HTERT RPE-1 (cell line): Measurements from ENCODE around the gene ANKRD11.
"Not testable (repeated sequence)": the region's sequence is repeated elsewhere in the genome, so short reads cannot be mapped to it uniquely, and the experiment has no call there.

Experiments used
- in situ Hi-C: fragments of 300-500 bp; cut with MboI; formaldehyde crosslinking; loops from 4 replicates; pipeline ENCODE4 v1.14.3; 2020; ENCODE audit warnings: low sequenced_read_pairs

The ANKRD11 gene

DNA sequence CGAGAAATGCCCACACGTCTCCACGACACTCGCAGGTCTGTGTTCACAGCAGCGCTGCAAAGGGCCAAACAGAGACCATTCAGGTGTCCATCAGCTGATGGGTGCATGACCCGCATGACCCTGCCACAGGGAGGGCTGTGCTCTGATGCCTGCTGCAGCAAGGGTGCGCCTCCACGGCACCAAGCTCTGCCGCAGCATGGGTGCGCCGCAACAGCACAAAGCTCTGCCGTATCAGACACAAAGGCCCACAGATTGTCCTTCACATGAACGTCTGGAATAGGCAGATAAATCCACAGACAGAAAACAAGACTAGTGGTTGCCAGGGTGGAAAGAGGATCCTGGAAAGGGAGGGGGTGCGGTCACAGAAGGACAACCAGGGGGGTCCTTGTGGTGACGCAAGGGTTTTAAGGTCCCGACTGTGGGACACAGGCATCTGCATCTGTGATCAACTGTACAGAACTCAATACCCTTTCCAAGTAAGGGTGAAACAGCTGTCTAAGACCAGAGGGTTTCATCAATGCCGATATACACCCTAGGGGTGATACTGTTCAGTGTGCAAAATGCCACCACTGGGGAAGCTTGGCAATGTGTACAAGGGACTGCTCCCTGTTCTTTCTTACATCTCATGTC is 121.0 kb downstream of the ANKRD11 start:
- in situ Hi-C loops: no loop called here

DNA sequence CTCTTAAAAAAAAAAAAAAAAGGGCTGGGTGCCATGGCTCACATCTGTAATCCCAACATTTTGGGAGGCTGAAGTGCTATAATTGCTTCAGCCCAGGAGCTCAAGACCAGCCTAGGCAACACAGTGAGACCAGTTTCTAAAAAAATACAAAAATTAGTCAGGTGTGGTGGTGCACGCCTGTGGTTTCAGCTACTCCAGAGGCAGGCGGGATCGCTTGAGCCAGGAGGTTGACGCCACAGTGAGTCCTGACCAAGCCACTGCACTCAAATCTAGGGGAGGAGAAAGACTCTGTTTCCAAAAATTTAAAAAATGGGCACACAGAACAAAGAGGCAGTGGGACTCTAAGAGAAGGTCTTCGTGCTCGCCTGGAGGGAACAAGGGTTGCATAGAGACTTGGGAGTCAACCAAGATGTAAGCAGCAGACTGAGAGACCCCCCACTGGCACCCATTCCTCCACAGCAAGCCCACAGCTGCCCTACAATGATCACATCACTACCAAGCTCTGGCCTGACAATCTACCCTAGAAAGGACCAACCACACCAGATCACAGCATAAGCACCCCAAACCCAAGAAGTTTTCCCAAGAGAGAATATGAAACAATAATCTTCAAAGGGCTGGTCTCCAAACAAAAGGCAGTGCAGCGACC is 121.6 kb downstream of the ANKRD11 start:
- in situ Hi-C loops: no loop called here

DNA sequence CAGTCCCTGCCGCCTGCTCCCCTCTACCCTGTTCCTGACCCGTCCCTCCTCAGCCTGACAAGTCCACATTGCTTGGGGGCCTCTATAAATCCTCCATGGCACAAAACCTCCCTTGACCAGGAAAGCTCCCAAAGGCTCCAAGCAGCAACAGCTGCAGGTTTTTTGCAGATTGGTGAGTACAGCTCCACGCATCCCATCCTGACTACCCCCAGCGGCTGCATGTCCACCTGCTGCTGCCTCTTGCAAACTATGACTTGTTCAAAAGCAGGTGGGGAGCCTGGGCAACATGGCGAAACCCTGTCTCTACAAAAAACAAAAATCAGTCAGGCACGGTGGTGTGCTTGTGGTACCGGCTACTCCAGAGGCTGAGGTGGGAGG is 122.8 kb downstream of the ANKRD11 start:
- in situ Hi-C loops: no loop called here

DNA sequence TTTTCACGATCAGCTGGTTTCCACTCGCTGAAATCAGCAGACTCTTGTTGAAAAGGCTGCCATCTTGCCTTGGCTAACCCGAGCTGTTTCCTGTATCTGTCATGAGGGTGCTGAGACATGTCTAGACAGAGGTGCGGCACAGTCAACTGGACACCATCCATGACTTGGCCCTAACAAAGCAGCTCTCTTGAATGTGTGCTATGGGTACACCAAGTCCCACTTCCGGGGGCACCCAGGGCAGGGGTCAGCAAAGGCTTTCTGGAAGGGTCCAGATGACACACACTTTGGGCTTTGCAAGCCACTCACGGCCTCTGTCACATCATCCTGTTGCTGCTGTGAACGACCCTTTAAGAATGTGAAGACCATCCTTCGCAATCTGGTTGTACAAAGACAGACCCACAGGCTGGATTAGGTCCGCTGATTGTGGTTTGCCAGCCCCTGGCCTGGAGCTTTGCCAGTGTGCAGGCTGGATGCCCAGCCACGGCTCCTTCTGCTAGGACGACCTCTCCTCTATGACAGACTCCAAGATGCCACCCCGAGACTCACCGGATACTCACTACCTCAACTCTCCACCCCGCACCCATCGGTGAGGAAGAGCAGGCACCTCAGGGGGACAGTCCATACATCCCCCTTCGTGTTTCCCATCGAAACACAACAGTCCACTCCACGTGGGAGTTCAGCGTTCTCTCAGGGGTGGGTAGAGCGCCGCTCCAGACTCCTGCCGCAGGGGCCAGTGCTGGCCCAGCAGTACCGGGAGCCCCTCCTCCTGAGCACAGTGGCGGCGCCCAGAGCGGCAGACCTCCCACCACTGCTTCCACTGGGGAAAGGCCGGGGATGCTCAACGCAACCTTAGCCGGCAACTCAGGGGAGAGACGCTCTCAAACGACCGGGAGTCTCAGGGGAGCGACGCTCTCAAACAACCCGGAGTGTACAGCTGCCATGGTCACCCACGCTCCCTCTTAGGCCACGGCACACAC is 123.5 kb downstream of the ANKRD11 start:
- in situ Hi-C loops: no loop called here

DNA sequence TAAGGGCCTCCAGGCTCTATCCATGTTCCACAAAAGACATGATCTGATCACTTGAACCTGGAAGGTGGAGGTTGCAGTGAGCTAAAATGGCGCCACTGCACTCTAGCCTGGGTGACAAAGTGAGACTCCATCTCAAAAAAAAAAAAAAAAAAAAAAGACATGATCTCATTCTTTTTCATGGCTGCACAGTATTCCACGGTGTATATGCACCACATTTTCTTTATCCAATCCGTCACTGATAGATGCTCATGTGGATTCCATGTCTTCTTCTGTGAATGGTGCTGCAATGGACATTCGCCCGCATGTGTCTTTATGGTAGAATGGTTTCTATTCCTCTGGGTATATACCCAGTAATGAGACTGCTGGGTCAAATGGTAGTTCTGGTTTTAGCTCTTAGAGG is 124.4 kb downstream of the ANKRD11 start:
- in situ Hi-C loops: no loop called here

DNA sequence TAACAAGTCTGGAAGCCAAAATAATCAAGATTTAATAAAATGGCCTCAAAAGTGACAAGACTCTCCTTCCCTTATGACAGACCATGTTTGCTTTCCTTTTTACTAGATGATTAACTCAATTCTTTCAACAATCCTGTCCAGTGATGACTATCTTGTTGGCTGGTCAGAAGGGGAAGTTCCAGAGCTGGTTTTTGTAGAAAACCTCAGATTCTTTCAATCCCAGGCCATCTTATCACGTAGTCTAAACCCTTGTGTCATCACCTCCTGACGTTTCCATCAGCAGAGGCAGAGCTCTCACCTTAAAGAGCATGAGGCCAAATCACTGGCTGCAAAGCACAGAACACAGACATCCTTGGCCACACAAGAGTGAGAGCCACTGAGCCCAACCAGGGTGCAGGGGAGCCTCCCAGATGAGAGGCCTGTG is 125.3 kb downstream of the ANKRD11 start:
- in situ Hi-C loops: no loop called here

DNA sequence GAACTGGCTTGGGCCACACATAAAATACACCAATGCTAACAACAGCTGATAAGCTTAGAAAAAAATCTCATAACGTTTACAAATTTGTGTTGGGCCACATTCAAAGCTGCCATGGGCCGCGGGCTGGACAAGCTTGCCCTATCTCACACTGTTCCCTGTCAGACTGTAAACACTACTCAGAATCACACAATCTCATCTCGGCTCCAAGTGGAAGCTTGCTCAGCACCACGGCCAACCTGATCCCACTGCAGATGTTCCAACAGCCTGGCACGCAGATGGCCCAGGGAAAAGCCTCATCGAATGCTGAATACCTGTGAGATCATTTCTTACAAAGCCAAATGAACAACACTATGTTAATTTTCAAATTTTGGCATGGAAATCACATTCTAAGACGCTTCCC is 125.8 kb downstream of the ANKRD11 start:
- in situ Hi-C loops: no loop called here

DNA sequence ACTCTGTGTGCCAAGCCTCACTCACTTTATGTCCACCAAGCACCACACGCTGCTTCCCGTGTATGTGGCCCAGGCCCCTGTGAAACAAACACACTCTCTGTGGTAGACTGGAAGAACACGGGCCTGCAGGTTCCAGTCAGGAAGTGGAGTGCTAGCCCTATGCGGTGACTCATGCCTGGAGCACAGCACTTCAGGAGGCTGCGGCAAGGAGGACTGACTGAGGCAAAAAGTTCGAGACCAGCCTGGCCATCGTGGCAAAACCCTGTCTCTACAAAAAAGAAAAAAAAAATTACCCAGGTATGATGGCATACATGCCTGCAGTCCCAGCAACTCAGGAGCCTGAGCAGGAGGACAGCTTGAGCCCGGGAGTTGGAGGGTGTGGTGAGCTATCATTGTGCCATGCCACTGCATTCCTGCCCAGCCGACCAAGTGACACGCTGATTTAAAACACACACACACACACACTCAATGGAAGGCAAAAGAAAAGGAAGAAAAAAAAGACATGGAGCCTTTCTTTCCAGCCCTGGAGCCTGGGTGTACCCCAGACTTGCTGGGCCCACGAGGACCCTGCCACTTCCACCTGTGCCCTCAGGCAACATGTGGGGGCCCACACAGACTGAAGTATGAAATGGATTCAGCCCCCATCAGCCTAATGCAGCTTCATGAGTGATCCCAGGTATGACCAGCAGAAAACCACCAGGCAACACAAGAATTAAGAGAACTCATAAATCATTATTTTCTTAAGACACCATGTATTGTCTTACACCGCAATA is 126.6 kb downstream of the ANKRD11 start:
- in situ Hi-C loops: no loop called here

DNA sequence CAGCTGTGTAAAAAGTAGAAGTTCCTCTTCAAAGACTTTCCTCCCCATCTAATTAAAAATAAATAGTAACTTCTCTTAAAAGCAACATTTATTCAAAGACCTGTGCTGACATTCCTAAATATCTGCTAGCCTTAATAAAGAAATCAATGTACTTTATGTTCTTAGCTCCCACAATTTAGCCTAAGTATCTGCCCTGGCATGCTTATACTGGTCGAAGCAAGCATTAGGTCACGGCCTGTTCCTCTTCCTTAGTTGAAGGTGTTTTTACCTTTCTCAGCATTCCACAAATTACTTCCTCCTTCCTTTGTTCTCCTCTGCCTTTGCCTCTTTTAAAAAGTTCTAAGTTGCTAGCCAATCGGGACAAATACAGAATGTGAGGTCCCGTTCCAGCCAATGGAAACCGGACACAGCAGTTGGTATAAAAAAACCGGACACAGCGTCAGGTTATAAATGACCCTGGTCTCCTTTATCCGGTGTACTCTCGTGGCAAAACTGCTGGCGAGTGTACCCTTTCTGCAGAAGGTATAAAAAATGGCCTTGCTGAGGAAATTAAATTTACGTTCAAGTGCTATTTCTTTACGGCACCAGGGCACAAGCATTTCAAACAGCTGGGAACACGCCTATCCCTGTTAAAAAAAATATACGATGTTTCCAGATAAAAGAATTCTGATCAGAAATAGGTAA is 127.7 kb downstream of the ANKRD11 start:
- in situ Hi-C loops: not testable (repeated sequence)

DNA sequence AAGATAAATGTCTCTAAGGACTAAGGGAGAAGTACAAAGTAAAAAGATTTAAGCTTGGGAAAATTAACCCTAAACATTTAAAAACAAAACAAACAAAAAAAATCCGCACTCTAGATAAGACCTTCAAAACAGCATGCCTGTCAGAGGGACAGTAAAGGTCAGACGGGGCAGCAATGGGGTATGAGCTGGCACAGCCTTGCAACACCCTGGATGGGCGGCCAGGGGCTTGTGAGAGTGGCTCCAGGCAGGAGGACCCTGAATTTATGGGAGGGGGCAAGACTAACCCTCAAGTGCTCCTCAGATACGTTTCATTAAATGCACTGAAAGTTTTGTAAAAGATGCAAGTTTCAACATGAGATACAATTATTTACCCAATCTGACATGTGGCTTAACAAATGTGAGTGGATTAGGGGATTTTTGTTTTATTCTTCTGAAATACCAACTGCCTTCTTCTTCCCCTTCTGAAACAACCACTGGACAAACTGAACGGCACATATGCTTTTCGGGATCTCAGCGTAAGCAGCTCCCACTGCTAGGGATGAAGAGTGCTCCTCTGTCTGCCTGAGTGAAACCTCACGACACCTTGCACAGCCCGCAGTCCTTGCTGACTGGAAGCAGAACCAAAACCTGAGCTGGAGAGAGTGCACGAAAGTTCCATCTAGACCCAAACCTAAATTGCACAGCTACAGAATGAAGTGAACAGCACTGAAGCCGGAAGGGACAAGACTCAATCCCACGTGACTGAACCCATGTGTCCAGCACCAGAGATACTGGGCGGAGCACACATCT is 128.4 kb downstream of the ANKRD11 start:
- in situ Hi-C loops: no loop called here

DNA sequence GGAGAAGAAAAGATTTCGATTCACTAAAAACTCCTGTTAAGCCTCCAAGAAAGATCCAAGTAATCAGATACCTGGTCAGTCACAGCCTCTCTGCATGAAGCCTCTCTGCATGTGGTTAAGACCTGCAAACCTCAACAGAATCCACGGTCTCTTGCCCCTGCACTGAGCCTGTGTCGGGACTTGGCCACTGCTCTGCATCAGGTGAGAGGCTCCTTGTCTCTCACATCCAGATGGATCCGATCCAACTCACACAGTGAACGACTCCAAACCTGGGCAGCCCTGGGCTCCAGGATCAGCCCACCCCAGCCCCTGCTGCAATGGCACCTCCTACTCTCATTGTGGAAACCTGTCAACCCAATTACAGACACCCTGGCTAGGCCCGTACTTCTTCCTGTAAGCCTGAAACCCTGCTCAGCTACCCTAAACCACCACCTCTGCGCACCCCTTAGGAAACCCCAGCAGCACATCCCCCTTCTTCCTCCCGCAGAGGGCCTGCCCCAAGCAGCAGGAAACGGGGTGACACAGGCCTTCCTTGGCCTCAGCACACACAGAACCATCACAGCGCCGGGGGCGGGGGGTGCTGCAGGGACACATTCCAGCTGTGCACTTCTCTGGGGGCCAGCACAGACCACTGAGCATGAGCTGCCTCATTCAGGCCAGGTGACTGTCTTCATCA is 129.5 kb downstream of the ANKRD11 start:
- in situ Hi-C loops: no loop called here

DNA sequence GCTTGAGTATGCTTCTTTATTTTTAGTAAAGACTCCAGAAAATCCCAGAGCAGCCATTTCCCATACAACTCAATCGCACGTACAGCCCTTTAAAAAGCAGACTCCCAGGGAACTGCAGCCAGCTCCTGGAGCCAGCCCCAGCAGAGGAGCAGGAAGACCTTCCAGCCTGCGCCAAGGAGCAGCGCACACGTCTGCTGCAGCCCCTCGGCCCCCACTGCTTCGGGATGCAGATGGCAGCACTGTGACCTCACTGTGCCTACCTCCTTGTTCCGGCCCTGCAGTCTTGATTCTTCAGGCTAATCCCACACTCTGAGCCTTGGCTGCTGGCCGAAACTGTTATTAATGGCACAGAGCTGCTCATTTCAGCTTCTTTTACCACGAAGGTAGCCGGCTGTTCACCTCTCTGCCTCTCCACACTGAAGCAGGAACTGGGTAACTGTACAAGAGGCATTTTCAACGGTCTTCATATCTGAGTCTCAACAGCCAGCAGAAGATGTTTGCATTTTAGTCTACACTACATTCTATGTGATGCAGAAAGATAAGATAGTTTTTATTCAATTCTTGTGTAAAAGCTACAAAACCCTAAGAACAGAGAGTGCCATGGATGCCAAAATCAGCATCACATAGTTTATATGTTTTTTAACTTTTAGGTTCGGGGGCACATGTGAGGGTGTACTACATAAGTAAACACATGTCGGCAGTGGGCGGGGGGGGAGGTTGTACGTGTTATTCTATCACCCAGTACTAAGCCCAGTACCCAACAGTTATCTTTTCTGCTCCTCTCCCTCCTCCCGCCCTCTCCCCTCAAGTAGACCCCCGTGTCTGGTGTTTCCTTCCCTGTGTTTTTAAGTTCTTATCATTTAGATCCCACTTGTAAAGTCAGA is 130.9 kb downstream of the ANKRD11 start:
- in situ Hi-C loops: no loop called here

DNA sequence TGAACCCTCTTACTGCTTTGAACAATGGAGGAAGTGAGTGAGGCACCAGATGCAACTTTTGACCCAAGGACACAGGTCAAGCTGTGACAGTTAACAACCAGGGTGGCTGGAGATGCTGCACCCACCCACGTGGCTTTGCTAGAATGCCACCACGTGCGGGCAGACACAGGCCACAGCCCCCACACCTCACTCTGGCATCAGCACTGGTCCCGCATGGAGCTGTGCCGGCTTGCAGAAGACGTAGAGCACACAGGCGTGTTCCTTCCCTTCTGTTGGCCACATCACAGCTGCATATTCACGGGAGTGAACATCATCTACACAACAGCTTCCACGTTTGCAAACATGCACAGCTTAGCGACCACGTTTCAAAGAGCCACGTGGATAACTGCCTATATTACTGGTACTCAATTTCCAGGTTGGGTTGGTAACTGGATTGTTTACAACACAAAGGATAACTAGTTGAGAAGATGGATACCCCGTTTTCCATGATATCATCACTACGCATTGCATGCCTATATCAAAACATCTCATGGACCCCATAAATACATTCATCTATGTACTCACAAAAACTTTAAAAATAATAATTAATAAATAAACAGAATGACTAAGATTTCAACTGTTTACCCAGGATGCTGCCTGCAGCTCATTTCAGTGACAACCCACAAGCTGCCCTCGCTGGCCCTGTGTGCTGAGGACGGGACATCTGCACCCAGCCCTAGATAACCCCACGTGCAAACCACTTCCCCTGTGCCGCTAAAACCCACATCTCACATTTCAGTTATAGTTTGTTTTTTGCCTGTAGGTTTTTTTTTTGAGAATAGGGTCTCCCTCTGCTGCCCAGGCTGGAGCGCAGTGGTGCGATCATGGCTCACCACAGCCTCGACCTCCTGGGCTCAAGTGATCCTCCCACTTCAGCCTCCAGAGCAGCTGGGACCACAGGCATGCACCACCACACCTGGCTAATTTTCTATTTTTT is 132.0 kb downstream of the ANKRD11 start:
- in situ Hi-C loops: no loop called here

DNA sequence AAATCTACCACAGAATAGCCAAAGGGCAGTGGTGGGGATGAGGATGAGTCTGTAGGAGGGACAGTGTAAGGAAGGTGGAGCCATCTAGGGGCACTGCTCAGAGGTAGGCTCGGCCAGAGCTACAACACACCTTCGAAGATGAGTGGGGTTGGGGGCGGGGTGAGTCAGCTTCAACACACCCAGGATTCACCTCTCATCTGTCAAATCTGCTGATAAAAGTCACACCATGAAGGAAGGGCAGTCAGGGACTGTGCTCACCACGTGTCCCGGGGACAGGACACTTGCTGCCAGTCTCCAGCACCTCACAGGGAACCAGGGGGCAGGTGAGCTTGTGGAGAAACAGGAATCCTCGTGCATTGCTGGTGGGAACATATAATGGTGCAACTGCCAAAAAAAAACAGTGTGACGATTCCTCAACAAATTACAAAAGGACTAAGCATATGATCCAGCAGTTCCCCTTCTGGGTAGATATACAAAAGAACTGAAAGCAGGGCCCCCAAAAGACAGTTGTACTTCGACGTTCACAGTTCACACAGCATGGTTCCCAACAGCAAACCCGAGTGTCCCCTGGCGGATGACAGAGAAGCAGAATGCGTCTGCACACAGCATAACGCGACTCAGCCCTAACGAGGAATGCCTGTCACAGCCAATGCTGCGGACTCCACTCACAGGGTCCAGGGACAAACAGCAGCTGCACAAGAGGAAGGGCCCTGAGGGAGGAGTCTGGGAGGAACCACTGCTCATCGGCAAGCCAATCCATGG is 133.1 kb downstream of the ANKRD11 start:
- in situ Hi-C loops: no loop called here

DNA sequence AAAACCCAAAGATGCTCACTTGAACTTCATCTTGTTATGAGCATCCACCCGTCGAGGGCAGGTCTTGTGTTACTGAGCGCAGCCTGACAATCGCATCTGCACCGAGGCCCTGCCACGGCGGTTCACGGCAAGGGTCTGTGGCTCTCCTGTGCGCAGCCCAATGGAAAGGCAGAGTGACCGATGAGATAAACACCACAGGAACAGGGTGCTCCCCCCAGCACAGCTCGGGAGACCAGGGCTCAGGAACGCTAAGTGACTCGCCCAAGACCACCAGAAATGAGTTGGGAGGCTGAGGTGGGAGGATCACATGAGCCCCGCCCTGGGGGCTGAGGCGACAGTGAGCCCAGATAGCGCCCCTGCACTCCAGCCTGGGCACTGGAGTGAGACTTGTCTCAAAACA is 134.7 kb downstream of the ANKRD11 start:
- in situ Hi-C loops: no loop called here

DNA sequence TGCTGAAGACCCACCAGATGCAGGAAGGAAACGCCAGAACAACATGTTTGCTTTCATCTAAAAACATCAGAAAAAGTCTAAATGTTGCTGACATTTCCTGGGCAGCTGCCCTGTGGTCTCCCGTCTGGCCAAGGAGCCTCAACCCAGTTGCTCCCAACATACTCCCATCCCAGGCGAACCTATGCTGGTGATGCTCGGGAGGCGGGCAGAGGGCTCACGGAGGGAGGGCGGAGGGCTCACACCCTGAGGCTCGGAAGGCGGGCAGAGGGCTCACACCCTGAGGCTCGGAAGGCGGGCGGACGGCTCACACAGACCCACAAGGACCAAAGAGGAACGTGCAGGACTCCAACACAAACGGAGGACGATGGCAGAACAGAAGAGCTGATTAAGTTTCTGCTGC is 135.4 kb downstream of the ANKRD11 start:
- in situ Hi-C loops: no loop called here
